Adrenal gland (tissue), 12 donors: ENCODE measurements around the gene ASPHD2. TPM values are rescaled to one million over a fixed set of nuclear protein-coding genes. Genes with fewer than 3 reads are reported as not detected.

Experiments used
- DNase-seq, 7 donors: peaks; one replicate each; pipeline ENCODE4 v3.0.0-alpha.2; 2019 to 2020
- H3K27ac ChIP-seq, 5 donors: fragments of 200-600 bp; sonication (generic) in 4 of 5; 1 replicate in 3 of 5; 2 replicates in 2 of 5; pipeline versions ENCODE4 v1.5.1 to v1.8.0; 2016 to 2020; ENCODE audit warnings: mild to moderate bottlenecking in 1 of 5
- H3K27me3 ChIP-seq: fragments of 200-600 bp; 2 replicates; pipeline ENCODE4 v1.8.0; 2021
- H3K36me3 ChIP-seq, 2 donors: fragments of 200-600 bp; replicated peaks in 1 of 2; 1 replicate in 1 of 2; 2 replicates in 1 of 2; pipeline versions ENCODE4 v1.5.1 to v1.8.0; 2018 to 2022
- H3K4me1 ChIP-seq, 2 donors: fragments of 200-600 bp; replicated peaks in 1 of 2; 1 replicate in 1 of 2; 2 replicates in 1 of 2; pipeline versions ENCODE4 v1.5.1 to v1.8.0; 2018 to 2021
- H3K4me3 ChIP-seq, 4 donors: fragments of 200-600 bp; sonication (generic) in 3 of 4; one replicate each; pipeline ENCODE4 v1.5.1; 2016 to 2018
- H3K9me3 ChIP-seq, 3 donors: fragments of 200-600 bp; sonication (generic) in 1 of 3; replicated peaks in 1 of 3; 1 replicate in 2 of 3; 2 replicates in 1 of 3; pipeline versions ENCODE4 v1.5.1 to v1.8.0; 2016 to 2021
- CTCF ChIP-seq, 6 experiments: fragments of 450-650 bp in 4 of 6; fragments of 200-600 bp in 2 of 6; sonication (generic) in 1 of 6; IDR thresholded peaks; 1 replicate in 5 of 6; 2 replicates in 1 of 6; pipeline versions ENCODE4 v1.5.1 to v1.8.0; 2016 to 2021; ENCODE audit warnings: antibody characterized with exemption in 6 of 6, mild to moderate bottlenecking in 2 of 6, moderate library complexity in 1 of 6
- POLR2A ChIP-seq, 2 donors: fragments of 450-650 bp; IDR thresholded peaks; one replicate each; pipeline ENCODE4 v1.6.1; 2017; ENCODE audit warnings: antibody characterized with exemption in 2 of 2, mild to moderate bottlenecking in 2 of 2, moderate library complexity in 1 of 2
- WGBS, 4 donors: extraction: QIAGEN DNeasy Blood & Tissue Kit in 2 of 4; methylation state at CpG; one replicate each; pipeline versions ENCODE4 v1.1.5 to v1.1.7; 2013 to 2017; 5-methylcytosine and 5-hydroxymethylcytosine counted together
- intact Hi-C, 2 donors: fragments of 100-400 bp; cut with DNase I; formaldehyde crosslinking; loops; one replicate each; pipeline versions ENCODE4 v1.14.1 to v1.15.0; 2022 to 2023
- polyA plus RNA-seq, 3 donors: library from polyadenylated mRNA; stranded (reverse); fragments of 200-250 nt in 2 of 3; fragments of 350-450 nt in 1 of 3; fragmentation: Illumina TruSeq in 1 of 3; extraction: RNeasy Lipid Tissue Mini Kit (QIAGEN cat#74804) in 1 of 3; gene quantifications; one replicate each; pipeline ENCODE4 v1.2.3, GENCODE V29; 2013 to 2014
- total RNA-seq, 9 donors: library from RNA; depleted of rRNA in 4 of 9; stranded (reverse); fragments of >200 nt in 4 of 9; fragments of 120-200 nt in 1 of 9; fragmentation: NEBNext Ultra II Directional in 1 of 9; extraction: Animal tissue kit (Norgen Biotek cat#: 25700) in 1 of 9; gene quantifications; one replicate each; pipeline versions ENCODE4 v1.1.0 to v1.2.4, GENCODE V29; 2013 to 2023
- donor health status: healthy with polysubstance abuse.
- donor health status: Bipolar disorder and iron deficiency.
- donor health status: DM: yes; HTN: yes; CAD: no.
- donor health status: DM: no; HTN: no; CAD: no.
- donor health status: DM: no; HTN: no; CAD: no.
- donor health status: DM: yes; HTN: yes; CAD: no.

Gene ASPHD2
- total and polyA plus RNA-seq, 12 donors: 0.06 to 1.7 (median 0.45) TPM

- intact Hi-C loops: no loop called here
- no peak for TF ChIP-seq CTCF (IDR thresholded peaks at IDR 0.05)
- no peak for TF ChIP-seq POLR2A (IDR thresholded peaks at IDR 0.05)
- WGBS, 4 donors: 78 to 86% (median 85%) methylated on average over 7 of the region's 7 CpGs
- H3K4me1 ChIP-seq: no peaks in the 10 kb centered on the region
- H3K27me3 ChIP-seq: peaks cover 8% of the 10 kb centered on the region
- no peak overlapping the region for H3K4me3 ChIP-seq
- DNase-seq: no peak
- H3K36me3 ChIP-seq: no peaks in the 10 kb centered on the region
- no peak overlapping the region for H3K27ac ChIP-seq
- H3K9me3 ChIP-seq: no peaks in the 10 kb centered on the region
These were observed 45.0 kb upstream of the ASPHD2 start for GRCh38 chr22:26383968-26384556.

- Histone ChIP-seq H3K4me3 (no peak overlapping the region), H3K9me3 (no peaks in the 10 kb centered on the region), H3K27me3 (peaks cover 8% of the 10 kb centered on the region), H3K36me3 (no peaks in the 10 kb centered on the region), H3K4me1 (no peaks in the 10 kb centered on the region), H3K27ac (no peak overlapping the region)
- intact Hi-C loops: no loop called here
- 52 to 85% (median 63%) methylated on average over 1 of the region's 1 CpG for WGBS, 4 donors
- no peak for TF ChIP-seq CTCF (IDR thresholded peaks at IDR 0.05)
- TF ChIP-seq POLR2A (IDR thresholded peaks at IDR 0.05): no peak
- no peak for DNase-seq
These were observed 43.9 kb upstream of the ASPHD2 start for GRCh38 chr22:26385164-26385563.

- Histone ChIP-seq H3K4me3 (no peak overlapping the region), H3K27ac (no peak overlapping the region), H3K36me3 (no peaks in the 10 kb centered on the region), H3K9me3 (no peaks in the 10 kb centered on the region), H3K4me1 (no peaks in the 10 kb centered on the region), H3K27me3 (peaks cover 4% of the 10 kb centered on the region)
- intact Hi-C loops: no loop called here
- WGBS, 4 donors: 59 to 82% (median 69%) methylated on average over 3 of the region's 3 CpGs
- TF ChIP-seq CTCF (IDR thresholded peaks at IDR 0.05) (no peak), POLR2A (IDR thresholded peaks at IDR 0.05) (no peak)
- DNase-seq: no peak
These were observed 39.9 kb upstream of the ASPHD2 start for GRCh38 chr22:26389125-26389524.

- Histone ChIP-seq H3K4me3 (no peak overlapping the region), H3K27ac (no peak overlapping the region), H3K36me3 (no peaks in the 10 kb centered on the region), H3K4me1 (no peaks in the 10 kb centered on the region), H3K9me3 (no peaks in the 10 kb centered on the region), H3K27me3 (peaks cover 4% of the 10 kb centered on the region)
- no peak for DNase-seq
- 78 to 100% (median 83%) methylated on average over 1 of the region's 1 CpG for WGBS, 4 donors
- TF ChIP-seq CTCF (IDR thresholded peaks at IDR 0.05): no peak
- no peak for TF ChIP-seq POLR2A (IDR thresholded peaks at IDR 0.05)
- intact Hi-C loops: loop anchor here in 1 of 2 donors (10.0 kb wide), 1 partner anchor 74 kb away; no protein-coding TSS in a partner anchor
These were observed 38.0 kb upstream of the ASPHD2 start for GRCh38 chr22:26391091-26391490.
